Epithelial cell of prostate (primary cell): Measurements from ENCODE around the gene BROX.
"Not testable (repeated sequence)": the region's sequence is repeated elsewhere in the genome, so short reads cannot be mapped to it uniquely, and the experiment has no call there.

Experiments used
- DNase-seq: peaks from one replicate; pipeline ENCODE4 v3.0.0-alpha.2; 2011; ENCODE audit warnings: low read depth, low spot score
- H3K27ac ChIP-seq: fragments of 450-650 bp; 2 replicates; pipeline ENCODE4 v1.5.1; 2017; ENCODE audit warnings: mild to moderate bottlenecking

The BROX gene

GRCh38 chr1:222712253-222713090 is at the start of gene BROX, which contains the start of gene AIDA:
Gene BROX, plus strand, starts transcription at chr1:222712564. Its CDS starts 3,136 bp downstream, at chr1:222715700.
Gene AIDA, minus strand, starts transcription at chr1:222712491. Its CDS starts 174 bp downstream, at chr1:222712317.
- no peak for DNase-seq
- peak within 1 kb of the TSS; percentile 92 for H3K27ac ChIP-seq

GRCh38 chr1:222663431-222663934 is 48.9 kb upstream of the BROX start:
- H3K27ac ChIP-seq: no peak overlapping the region
- no peak for DNase-seq

- H3K27ac ChIP-seq: no peak overlapping the region
- no peak for DNase-seq
Observed at GRCh38 chr1:222665964-222666363, 46.4 kb upstream of the BROX start.

GRCh38 chr1:222668184-222668583 is 44.2 kb upstream of the BROX start:
- not testable (repeated sequence) for H3K27ac ChIP-seq, DNase-seq

GRCh38 chr1:222669107-222669506 is 43.3 kb upstream of the BROX start:
- not testable (repeated sequence) for H3K27ac ChIP-seq, DNase-seq

- no peak overlapping the region for H3K27ac ChIP-seq
- no peak for DNase-seq
Observed at GRCh38 chr1:222670110-222670509, 42.3 kb upstream of the BROX start.

GRCh38 chr1:222680080-222680479 is 32.3 kb upstream of the BROX start:
- no peak for DNase-seq
- H3K27ac ChIP-seq: no peak overlapping the region

GRCh38 chr1:222691016-222691415 is 21.3 kb upstream of the BROX start:
- no peak overlapping the region for H3K27ac ChIP-seq
- DNase-seq: no peak

GRCh38 chr1:222694927-222695326 is 17.4 kb upstream of the BROX start:
- H3K27ac ChIP-seq: no peak overlapping the region
- no peak for DNase-seq

- no peak overlapping the region for H3K27ac ChIP-seq
- no peak for DNase-seq
Observed at GRCh38 chr1:222696741-222697140, 15.6 kb upstream of the BROX start.

GRCh38 chr1:222697203-222697602 is 15.2 kb upstream of the BROX start:
- H3K27ac ChIP-seq: no peak overlapping the region
- DNase-seq: no peak

- no peak for DNase-seq
Observed at GRCh38 chr1:222697826-222698225, 14.5 kb upstream of the BROX start.

GRCh38 chr1:222702210-222702609 is 10.2 kb upstream of the BROX start:
- DNase-seq: no peak
- no peak overlapping the region for H3K27ac ChIP-seq

More at GRCh38 chr1:222697826-222698225, 14.5 kb upstream of the BROX start:
- no peak overlapping the region for H3K27ac ChIP-seq

- H3K27ac ChIP-seq: no peak overlapping the region
- DNase-seq: no peak
Observed at GRCh38 chr1:222704260-222704659, 8.1 kb upstream of the BROX start.

- H3K27ac ChIP-seq: no peak overlapping the region
- no peak for DNase-seq
Observed at GRCh38 chr1:222706815-222707214, 5.5 kb upstream of the BROX start.

GRCh38 chr1:222709700-222710153 is 2.6 kb upstream of the BROX start:
- no peak for DNase-seq
- no peak overlapping the region for H3K27ac ChIP-seq

- peak overlapping the region; percentile 92 for H3K27ac ChIP-seq
- DNase-seq: peak; percentile 52
Observed at GRCh38 chr1:222711319-222712252, 778 bp upstream of the BROX start.

- H3K27ac ChIP-seq: peak overlapping the region; percentile 92
- peak; percentile 68 for DNase-seq
Observed at GRCh38 chr1:222713091-222713961, 962 bp downstream of the BROX start.

GRCh38 chr1:222716393-222716792 is 4.0 kb downstream of the BROX start:
- H3K27ac ChIP-seq: no peak overlapping the region
- DNase-seq: no peak

GRCh38 chr1:222728746-222729145 is 16.4 kb downstream of the BROX start:
- no peak for DNase-seq
- no peak overlapping the region for H3K27ac ChIP-seq
